ENCODE results near the gene ADCYAP1R1. TPM values are rescaled to one million over a fixed set of nuclear protein-coding genes. Genes with fewer than 3 reads are reported as not detected.

ADCYAP1R1 gene
- total RNA-seq, 1 donor = under 0.01 TPM

DNA sequence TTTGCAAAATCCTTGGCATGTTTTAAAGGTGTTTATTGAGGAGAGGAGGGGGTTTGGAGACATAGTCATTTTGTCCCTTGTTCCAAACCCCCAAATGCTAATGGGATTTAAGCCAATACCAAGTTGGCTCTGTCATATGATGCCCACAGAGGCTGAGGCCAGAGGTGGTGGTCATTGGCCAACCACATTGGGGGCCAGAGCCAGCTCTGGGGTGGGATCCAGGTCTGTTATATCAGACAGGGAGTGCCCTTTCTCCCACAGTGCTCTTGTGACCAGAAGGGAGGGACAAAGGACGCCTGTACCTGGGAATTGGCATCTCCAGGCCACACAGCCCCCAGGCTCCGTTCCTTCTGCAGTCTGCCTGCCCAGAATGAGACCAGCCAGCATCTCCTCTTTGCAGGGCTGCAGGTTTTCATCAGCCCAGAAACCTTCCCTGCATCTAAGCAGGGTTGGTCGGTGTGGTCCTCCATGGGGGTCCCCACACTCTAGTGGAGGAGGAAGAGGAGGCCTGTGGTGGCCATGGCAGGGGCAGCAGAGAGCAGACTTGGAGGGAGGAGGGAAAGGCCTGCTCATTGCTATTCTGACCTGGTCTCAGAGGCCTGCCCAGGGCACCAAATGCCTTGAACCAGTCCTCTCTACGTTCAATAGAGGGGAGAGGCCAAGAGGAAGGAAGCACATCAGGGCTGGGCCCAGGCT lies 17.9 kb downstream of the ADCYAP1R1 start:
- Histone ChIP-seq H3K4me3 (ENCODE audit: low read length) (no peak overlapping the region), H3K9me3 (ENCODE audit: low read depth, low read length) (no peaks in the 10 kb centered on the region), H3K27me3 (ENCODE audit: insufficient read depth, low read length) (no peaks in the 10 kb centered on the region), H3K4me1 (ENCODE audit: insufficient read depth, low read length) (no peaks in the 10 kb centered on the region)

DNA sequence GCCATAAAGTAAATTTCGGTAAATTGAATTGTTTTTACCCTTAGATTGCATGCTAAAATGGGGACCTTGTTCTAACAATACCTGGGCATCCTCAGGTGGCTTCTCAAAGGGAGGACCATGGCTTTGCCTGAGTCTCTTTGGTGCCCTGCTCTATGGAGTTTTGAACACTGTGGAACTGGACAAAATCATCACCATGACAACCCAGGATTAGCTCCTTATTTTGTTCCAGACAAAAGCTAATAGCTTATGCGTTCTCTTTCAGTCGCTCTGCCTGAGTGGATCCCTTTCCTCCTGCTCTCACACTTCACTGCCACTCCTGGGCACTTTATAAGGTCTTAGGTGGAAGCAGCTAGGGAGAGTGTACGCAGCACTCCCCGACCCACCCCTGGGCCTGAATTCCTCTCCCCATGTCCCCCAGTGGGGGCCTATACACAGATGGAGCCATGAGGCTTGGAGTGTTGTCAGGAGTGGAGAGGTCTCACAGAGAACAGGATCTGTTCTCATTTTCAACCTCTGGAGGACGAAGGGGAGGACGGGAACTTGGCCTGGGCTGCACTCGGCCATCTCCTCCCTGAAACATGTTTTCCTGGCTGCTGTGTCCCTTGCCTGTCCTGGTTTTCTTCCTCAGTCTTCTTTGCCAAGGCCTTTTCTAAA lies 19.0 kb downstream of the ADCYAP1R1 start:
- Histone ChIP-seq H3K4me1 (ENCODE audit: insufficient read depth, low read length) (no peaks in the 10 kb centered on the region), H3K4me3 (ENCODE audit: low read length) (no peak overlapping the region), H3K27me3 (ENCODE audit: insufficient read depth, low read length) (no peaks in the 10 kb centered on the region), H3K9me3 (ENCODE audit: low read depth, low read length) (no peaks in the 10 kb centered on the region)

DNA sequence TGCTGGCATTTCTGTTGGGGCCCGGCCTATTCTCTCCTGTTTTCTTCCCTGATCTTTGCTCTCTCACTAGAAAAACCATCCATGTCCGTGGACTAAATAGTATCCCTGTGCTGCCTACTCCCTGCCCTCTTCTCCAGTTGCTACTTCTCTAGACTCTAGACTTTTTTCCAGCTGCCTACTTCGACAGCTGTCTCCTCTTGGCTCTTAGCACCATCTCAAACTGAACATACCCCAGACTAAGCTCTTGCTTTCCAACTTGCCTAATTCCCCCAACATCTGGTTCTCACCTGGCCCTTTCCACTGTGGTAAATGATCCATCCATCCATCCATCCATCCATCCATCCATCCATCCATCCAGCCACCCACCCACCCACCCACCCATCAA lies 19.5 kb downstream of the ADCYAP1R1 start:
- Histone ChIP-seq H3K4me1 (ENCODE audit: insufficient read depth, low read length) (no peaks in the 10 kb centered on the region), H3K4me3 (ENCODE audit: low read length) (no peak overlapping the region), H3K9me3 (ENCODE audit: low read depth, low read length) (no peaks in the 10 kb centered on the region), H3K27me3 (ENCODE audit: insufficient read depth, low read length) (no peaks in the 10 kb centered on the region)

DNA sequence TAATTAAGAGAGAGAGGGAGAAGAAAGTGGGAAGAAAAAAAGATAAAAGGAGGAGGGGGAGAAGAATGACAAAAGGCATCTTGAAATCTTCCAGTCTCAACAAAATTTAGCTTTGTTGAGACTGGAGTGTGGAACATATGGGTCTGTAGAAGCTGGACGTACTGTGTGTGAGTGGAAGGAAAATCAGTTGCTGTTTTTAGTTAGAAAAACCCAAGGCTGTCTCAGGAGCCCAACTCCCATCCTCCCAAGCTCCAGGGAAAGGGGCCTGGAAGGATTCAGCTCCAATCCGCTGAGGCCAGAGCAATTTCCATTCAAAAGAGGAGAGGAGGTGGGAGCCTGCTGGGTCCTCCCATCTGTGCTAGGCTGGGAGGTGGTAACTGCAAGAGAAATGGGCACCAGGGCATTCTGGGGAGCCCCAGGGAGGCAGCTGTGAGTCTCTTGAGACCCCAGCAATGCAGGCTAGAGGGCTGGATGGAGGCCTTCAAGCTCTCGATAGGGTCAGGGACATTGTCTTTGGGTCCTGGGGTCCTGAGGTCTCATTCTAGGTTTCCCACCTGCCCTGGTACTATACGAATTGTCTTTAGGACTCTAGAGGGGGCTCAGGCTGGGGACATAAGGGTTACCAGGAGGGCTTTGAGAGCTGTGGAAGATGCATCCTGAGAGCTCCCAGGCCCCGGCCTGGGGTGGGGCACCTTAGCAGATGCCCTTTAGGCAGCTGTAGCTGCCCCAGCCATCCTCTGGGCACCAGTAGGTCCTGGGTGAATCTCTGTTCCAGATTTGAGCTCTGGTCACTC lies 21.4 kb downstream of the ADCYAP1R1 start:
- Histone ChIP-seq H3K4me3 (ENCODE audit: low read length) (no peak overlapping the region), H3K9me3 (ENCODE audit: low read depth, low read length) (no peaks in the 10 kb centered on the region), H3K27me3 (ENCODE audit: insufficient read depth, low read length) (no peaks in the 10 kb centered on the region), H3K4me1 (ENCODE audit: insufficient read depth, low read length) (no peaks in the 10 kb centered on the region)

DNA sequence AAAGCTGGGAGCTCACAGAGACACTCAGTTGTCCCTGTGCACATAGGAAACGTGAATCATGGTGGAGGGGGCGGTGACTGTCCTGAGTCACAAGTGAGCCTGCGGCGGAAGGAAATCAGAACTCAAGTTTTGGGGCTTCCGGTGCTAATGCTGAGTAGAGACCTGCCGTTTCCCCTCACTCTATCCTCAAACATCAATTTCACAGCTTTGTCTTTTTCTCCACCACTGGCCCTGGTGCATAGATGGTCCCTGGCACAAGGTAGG lies 21.9 kb downstream of the ADCYAP1R1 start:
- H3K4me1 ChIP-seq (ENCODE audit: insufficient read depth, low read length) = no peaks in the 10 kb centered on the region
- no peaks in the 10 kb centered on the region for H3K9me3 ChIP-seq (ENCODE audit: low read depth, low read length)
- no peaks in the 10 kb centered on the region for H3K27me3 ChIP-seq (ENCODE audit: insufficient read depth, low read length)
- no peak overlapping the region for H3K4me3 ChIP-seq (ENCODE audit: low read length)

DNA sequence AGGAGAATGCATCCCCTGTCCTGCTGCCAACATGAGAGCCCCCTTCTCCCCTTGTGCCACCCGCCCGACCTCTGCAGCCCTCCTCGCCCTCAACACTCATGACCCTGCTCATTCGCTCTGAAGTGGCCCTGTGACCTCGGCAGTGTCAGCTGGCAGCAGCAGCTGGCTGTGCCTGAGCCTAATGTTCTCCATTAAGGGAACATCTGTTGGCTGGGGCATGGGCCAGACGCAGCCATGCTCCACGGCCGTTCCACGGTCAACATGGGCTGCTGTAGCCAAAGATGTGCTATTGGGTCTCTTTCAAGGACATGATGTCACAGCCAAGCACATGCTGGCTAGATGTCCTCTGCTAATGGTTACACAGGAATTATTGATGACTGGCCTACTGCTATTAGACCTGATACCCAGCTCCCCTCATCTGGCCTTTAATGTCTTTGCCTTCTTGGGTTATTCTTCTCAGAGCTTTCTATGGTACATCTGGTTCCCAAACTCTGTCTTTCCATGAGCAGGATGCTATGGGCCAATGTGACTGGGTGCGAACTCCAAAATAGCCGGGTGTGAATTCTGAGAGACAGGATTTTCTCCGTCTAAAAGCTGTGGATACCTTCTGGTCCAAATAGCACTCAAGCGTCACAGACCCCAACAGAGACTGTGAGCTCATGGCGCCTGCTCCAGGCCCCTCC lies 22.4 kb downstream of the ADCYAP1R1 start:
- H3K4me1 ChIP-seq (ENCODE audit: insufficient read depth, low read length) = no peaks in the 10 kb centered on the region
- no peak overlapping the region for H3K4me3 ChIP-seq (ENCODE audit: low read length)
- H3K27me3 ChIP-seq (ENCODE audit: insufficient read depth, low read length) = no peaks in the 10 kb centered on the region
- no peaks in the 10 kb centered on the region for H3K9me3 ChIP-seq (ENCODE audit: low read depth, low read length)

DNA sequence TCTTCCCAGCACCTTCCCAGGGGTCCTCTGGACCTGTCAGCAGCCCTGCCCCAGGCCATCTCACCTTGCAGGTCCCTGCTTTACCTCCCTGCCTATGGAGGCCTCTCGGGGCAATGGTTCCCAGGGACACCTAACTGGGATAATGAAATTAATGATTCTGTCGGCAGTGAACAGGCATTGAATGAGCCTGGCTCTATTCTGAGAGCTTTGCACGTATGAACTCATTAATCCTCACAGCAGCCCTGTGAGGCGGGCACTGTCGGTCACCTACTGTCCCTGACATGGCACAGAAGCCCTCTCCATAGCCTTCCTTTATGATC lies 22.9 kb downstream of the ADCYAP1R1 start:
- no peak overlapping the region for H3K4me3 ChIP-seq (ENCODE audit: low read length)
- no peaks in the 10 kb centered on the region for H3K27me3 ChIP-seq (ENCODE audit: insufficient read depth, low read length)
- no peaks in the 10 kb centered on the region for H3K9me3 ChIP-seq (ENCODE audit: low read depth, low read length)
- H3K4me1 ChIP-seq (ENCODE audit: insufficient read depth, low read length) = no peaks in the 10 kb centered on the region

DNA sequence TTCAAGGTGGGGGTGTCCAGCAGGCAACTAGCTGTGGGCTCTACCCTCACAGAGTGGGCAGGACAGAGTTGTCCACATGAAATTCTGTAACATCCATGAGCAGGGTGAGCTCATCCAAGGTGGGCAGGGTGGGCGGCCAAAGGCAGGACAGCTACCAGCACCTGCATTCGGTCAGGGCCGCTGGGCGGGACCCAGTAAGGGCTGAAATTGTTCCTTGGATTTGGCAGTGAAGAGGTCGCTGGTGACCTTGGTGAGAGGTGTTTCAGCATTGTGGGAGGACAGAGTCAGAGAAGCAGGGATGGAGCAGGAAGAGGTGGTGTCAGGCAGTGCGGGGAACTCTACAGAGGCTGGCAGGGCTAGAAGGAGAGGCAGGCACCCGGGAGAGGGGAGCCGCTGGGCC lies 23.9 kb downstream of the ADCYAP1R1 start:
- no peaks in the 10 kb centered on the region for H3K4me1 ChIP-seq (ENCODE audit: insufficient read depth, low read length)
- no peaks in the 10 kb centered on the region for H3K9me3 ChIP-seq (ENCODE audit: low read depth, low read length)
- H3K27me3 ChIP-seq (ENCODE audit: insufficient read depth, low read length) = no peaks in the 10 kb centered on the region
- H3K4me3 ChIP-seq (ENCODE audit: low read length) = no peak overlapping the region

DNA sequence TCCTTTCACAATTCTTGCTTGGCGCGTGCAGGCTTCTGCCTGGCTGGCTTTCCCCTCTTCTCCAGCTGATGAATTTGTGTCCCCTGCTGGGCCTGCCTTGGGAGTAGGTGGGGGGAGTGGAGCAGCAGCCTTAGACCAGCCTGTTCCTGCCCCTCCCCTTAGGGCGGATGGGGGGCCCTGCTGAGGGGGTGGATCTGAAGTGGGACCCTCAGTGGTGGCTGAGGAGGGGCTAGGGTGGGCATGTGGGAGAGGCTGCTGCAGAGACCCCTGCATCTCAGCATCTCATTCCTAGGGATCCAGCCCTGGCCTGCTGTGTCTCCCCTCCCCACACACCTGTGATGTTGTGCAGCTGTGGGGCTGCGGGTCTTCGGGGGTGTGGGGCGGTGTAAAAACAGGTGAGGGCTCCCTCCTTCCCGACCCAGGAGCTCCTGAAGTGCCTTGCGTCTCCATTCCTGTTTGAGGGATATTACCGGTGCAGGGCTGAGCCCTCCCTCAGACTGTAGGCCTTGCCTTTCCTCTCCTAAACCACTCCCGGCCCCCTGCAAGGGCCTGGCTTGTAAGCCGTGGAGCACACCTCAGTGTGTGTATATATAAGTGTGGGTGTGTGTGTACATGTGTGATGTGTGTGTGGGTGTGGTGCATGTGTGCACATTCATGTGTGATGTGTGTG lies 24.7 kb downstream of the ADCYAP1R1 start:
- Histone ChIP-seq H3K4me1 (ENCODE audit: insufficient read depth, low read length) (no peaks in the 10 kb centered on the region), H3K4me3 (ENCODE audit: low read length) (no peak overlapping the region), H3K9me3 (ENCODE audit: low read depth, low read length) (no peaks in the 10 kb centered on the region), H3K27me3 (ENCODE audit: insufficient read depth, low read length) (no peaks in the 10 kb centered on the region)

DNA sequence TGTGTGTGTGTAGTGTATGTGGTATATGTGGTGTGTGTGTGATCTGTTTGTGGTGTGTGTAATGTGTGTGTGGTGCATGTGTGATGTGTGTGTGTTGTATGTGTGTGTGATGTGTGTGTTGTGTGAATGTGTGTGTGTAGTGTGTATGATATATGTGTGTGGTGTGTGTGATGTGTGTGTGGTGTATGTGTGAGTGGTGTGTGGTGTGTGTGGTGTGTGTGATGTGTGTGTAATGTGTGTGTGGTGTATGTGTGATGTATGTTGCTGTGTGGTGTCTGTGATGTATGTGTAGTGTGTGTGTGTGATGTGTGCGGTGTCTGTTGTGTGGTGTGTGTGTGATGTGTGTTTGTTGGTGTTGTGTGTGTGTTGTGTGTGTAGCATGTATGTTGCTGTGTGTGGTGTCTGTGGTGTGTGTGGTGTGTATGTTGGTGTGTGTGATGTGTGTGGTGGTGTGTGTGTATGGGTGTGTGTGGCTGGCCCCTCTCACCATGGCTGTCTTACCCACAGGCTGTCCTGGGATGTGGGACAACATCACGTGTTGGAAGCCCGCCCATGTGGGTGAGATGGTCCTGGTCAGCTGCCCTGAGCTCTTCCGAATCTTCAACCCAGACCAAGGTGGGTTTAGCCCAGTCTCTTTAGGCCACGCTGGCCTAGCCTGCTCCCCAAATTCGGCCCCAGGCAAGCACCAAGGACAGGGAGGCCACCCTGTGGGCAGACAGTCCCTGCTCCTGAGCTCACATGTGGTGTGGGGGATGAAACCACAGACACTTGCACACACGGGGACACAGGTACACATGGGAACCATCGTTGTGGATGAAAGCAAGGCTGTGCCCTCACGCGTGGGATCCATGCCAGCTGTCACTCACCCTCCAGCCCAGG lies 25.6 kb downstream of the ADCYAP1R1 start:
- no peaks in the 10 kb centered on the region for H3K4me1 ChIP-seq (ENCODE audit: insufficient read depth, low read length)
- no peaks in the 10 kb centered on the region for H3K9me3 ChIP-seq (ENCODE audit: low read depth, low read length)

DNA sequence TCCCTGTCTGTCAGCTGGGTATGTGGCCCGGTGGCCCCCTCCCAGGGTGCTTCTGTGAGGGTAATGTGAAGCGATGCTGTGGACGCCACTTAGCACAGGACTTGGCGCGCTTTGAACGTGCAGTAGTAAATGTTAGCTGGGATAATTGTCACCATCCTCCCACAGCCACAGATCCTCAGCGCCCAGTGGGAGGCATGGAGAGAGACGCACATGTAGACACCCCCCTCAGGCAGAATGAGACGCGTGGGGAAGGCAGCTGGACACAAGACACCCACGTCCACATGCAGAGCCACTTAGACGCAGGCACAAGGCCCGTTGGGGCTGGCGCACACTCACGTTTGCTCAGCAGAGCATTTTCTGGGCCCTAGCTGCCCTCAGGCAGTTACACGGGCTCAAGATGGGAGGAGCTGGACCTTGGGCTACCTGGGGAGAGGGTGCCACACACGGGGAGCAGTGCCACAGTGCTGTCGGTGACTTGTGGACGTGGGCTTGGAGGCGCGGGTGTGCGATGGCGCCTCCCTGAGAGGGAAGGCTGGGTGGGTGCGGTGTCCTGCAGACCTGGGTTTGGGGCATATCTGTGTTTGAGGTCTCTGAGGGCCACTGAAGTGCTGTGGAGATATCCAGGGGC lies 26.4 kb downstream of the ADCYAP1R1 start:
- no peaks in the 10 kb centered on the region for H3K4me1 ChIP-seq (ENCODE audit: insufficient read depth, low read length)
- H3K4me3 ChIP-seq (ENCODE audit: low read length) = no peak overlapping the region
- H3K9me3 ChIP-seq (ENCODE audit: low read depth, low read length) = no peaks in the 10 kb centered on the region
- H3K27me3 ChIP-seq (ENCODE audit: insufficient read depth, low read length) = no peaks in the 10 kb centered on the region

More for the DNA sequence above, 25.6 kb downstream of the ADCYAP1R1 start:
- Histone ChIP-seq H3K27me3 (ENCODE audit: insufficient read depth, low read length) (no peaks in the 10 kb centered on the region), H3K4me3 (ENCODE audit: low read length) (no peak overlapping the region)

DNA sequence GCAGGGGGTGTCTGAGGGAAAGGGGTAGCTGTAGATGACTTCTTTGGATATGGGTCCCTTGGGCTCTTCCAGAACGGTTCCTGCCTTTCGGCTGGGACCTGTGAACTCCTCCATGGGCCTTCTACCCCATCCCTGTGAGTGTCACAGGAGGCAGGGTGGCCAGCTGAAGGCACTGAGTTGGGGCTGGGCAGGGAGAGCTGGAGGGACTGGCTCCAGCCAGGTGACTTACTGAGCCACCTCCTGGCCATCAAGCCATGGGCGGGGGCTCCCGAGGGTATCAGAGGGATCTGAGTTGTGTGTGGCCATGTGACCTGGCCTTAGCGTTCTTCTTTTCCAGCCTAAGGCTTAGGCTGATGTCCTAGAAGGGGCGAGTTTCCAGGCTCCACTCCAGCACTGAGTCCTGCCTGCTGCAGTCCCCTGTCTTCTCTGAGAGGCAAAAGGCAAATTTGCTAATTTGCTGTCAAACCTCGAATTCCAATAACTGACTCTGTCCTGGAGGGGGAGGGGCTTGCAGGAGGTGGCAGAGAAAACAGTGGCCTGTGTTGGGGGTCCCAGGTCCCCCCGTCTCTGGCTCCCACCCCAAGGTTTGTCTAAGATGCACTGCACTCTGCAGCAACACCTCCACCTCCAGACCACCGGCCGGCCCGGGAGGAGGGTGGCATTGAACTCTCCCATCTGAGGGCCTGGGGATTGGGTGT lies 27.2 kb downstream of the ADCYAP1R1 start:
- Histone ChIP-seq H3K27me3 (ENCODE audit: insufficient read depth, low read length) (no peaks in the 10 kb centered on the region), H3K9me3 (ENCODE audit: low read depth, low read length) (no peaks in the 10 kb centered on the region), H3K4me1 (ENCODE audit: insufficient read depth, low read length) (no peaks in the 10 kb centered on the region), H3K4me3 (ENCODE audit: low read length) (no peak overlapping the region)

DNA sequence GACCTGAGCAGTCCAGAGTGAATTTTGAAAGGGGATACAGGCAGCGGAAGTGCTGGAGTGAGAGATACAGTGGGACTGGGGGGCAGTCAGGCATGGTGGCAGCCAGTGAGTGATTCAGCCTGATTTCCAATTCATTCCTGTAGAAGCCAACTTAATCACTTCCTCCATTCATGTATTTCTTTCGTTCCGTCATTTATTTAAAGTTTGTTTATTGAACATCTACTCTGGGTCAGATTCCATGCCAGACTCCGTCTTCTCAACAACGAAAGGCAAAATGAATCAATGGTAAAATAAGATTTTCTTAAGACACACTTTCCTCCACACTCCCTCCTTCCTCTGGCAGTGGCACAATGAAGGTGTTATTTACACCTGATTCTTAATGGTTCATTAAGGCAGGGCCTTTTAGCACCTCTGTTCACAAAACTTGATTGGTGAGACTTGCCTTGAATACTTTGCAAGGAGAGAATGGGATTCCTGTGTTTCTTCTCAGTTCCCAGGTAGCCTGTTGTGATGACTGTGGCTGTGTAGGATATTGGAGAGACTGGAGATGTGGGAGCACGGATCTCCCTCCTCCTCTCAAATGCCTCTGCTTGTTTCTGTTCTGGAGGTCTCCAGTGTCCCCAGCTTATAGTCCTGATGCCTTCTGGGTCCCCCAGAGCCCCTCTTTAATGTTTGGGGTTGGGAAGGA lies 27.9 kb downstream of the ADCYAP1R1 start:
- H3K9me3 ChIP-seq (ENCODE audit: low read depth, low read length) = no peaks in the 10 kb centered on the region
- no peaks in the 10 kb centered on the region for H3K4me1 ChIP-seq (ENCODE audit: insufficient read depth, low read length)
- no peaks in the 10 kb centered on the region for H3K27me3 ChIP-seq (ENCODE audit: insufficient read depth, low read length)
- H3K4me3 ChIP-seq (ENCODE audit: low read length) = no peak overlapping the region
